ENCODE results near the gene DNAH6.

DNAH6 gene

GRCh38 chr2:84727315-84727714, 211.0 kb downstream of the DNAH6 start:
- Histone ChIP-seq H3K36me3 (peaks cover 2% of the 10 kb centered on the region; the same call in 1 of the 2 replicates), H3K4me3 (ENCODE audit: low read depth, low read length) (no peak overlapping the region), H3K27ac (no peak overlapping the region), H3K9me3 (ENCODE audit: severe bottlenecking) (no peaks in the 10 kb centered on the region), H3K27me3 (ENCODE audit: insufficient read depth, low read depth, severe bottlenecking) (no peaks in the 10 kb centered on the region)
- TF ChIP-seq, protein P1, sequence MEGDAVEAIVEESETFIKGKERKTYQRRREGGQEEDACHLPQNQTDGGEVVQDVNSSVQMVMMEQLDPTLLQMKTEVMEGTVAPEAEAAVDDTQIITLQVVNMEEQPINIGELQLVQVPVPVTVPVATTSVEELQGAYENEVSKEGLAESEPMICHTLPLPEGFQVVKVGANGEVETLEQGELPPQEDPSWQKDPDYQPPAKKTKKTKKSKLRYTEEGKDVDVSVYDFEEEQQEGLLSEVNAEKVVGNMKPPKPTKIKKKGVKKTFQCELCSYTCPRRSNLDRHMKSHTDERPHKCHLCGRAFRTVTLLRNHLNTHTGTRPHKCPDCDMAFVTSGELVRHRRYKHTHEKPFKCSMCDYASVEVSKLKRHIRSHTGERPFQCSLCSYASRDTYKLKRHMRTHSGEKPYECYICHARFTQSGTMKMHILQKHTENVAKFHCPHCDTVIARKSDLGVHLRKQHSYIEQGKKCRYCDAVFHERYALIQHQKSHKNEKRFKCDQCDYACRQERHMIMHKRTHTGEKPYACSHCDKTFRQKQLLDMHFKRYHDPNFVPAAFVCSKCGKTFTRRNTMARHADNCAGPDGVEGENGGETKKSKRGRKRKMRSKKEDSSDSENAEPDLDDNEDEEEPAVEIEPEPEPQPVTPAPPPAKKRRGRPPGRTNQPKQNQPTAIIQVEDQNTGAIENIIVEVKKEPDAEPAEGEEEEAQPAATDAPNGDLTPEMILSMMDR (IDR thresholded peaks at IDR 0.05; ENCODE audit: low read depth, low read length) = no peak
- DNase-seq = no peak

DNA sequence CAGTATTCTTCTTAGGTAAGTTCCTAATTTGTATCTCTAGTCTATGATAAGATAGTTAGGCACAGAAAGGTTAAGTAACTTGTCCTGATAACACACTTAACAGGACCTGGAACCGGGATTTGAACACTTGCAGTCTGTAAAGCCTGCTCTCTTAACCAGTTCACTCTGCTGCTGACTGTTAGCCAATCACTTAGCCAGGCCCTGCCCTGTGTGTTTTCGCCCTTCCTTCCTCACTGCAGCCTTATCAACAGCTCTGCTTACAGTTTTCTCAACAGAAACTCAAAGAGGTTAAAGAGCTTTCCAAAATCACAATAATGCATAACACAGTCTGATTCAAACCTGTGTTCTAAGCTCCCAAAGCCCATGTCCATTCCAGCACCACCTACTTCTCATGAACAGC, 212.9 kb downstream of the DNAH6 start:
- TF ChIP-seq, protein P1 (IDR thresholded peaks at IDR 0.05; ENCODE audit: low read depth, low read length) = no peak
- H3K4me3 ChIP-seq (ENCODE audit: low read depth, low read length) = no peak overlapping the region

GRCh38 chr2:84731185-84731584, 214.9 kb downstream of the DNAH6 start:
- no peak for DNase-seq
- no peaks in the 10 kb centered on the region for H3K9me3 ChIP-seq (ENCODE audit: severe bottlenecking)
- no peak overlapping the region for H3K27ac ChIP-seq
- no peak overlapping the region for H3K4me3 ChIP-seq (ENCODE audit: low read depth, low read length)
- H3K27me3 ChIP-seq (ENCODE audit: insufficient read depth, low read depth, severe bottlenecking) = no peaks in the 10 kb centered on the region
- no peaks in the 10 kb centered on the region for H3K36me3 ChIP-seq
- TF ChIP-seq, protein P1 (IDR thresholded peaks at IDR 0.05; ENCODE audit: low read depth, low read length) = no peak

More for the DNA sequence above, 212.9 kb downstream of the DNAH6 start:
- DNase-seq = no peak
- no peaks in the 10 kb centered on the region for H3K36me3 ChIP-seq
- no peaks in the 10 kb centered on the region for H3K27me3 ChIP-seq (ENCODE audit: insufficient read depth, low read depth, severe bottlenecking)
- H3K27ac ChIP-seq = no peak overlapping the region
- no peaks in the 10 kb centered on the region for H3K9me3 ChIP-seq (ENCODE audit: severe bottlenecking)

- Histone ChIP-seq H3K36me3 (no peaks in the 10 kb centered on the region), H3K27me3 (ENCODE audit: insufficient read depth, low read depth, severe bottlenecking) (no peaks in the 10 kb centered on the region), H3K27ac (no peak overlapping the region), H3K9me3 (ENCODE audit: severe bottlenecking) (no peaks in the 10 kb centered on the region), H3K4me3 (ENCODE audit: low read depth, low read length) (no peak overlapping the region)
- TF ChIP-seq, protein P1 (IDR thresholded peaks at IDR 0.05; ENCODE audit: low read depth, low read length) = no peak
- DNase-seq = no peak
Measured at GRCh38 chr2:84732897-84733778, 216.8 kb downstream of the DNAH6 start.

DNA sequence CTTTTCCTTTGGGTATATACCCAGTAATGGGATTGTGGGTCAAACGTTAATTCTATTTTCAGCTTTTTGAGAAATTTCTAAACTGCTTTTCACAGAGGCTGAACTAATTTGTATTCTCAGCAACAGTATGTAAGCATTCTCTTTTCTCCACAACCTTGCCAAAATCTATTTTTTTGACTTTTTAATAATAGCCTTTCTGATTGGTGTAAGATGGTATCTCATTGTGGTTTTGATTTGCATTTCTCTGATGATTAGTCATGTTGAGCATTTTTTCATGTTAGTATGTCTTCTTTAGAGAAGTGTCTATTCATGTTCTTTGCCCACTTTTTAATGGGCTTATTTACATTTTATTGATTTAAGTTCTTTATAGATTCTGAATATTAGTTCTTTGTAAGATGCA, 219.1 kb downstream of the DNAH6 start:
- no peak for DNase-seq
- Histone ChIP-seq H3K36me3 (no peaks in the 10 kb centered on the region), H3K27ac (no peak overlapping the region), H3K27me3 (ENCODE audit: insufficient read depth, low read depth, severe bottlenecking) (no peaks in the 10 kb centered on the region), H3K4me3 (ENCODE audit: low read depth, low read length) (no peak overlapping the region), H3K9me3 (ENCODE audit: severe bottlenecking) (no peaks in the 10 kb centered on the region)
- TF ChIP-seq, protein P1 (IDR thresholded peaks at IDR 0.05; ENCODE audit: low read depth, low read length) = no peak

Measured in WERI-Rb-1 (cell line).